Stimulated activated CD8-positive, alpha-beta memory T cell treated with anti-CD3 and anti-CD28 coated beads, Interleukin-12 subunit alpha, Interleukin-12 subunit beta, amount 100 ng/mL, for 24 hours (primary cell): ENCODE data around the gene RAB21.

ENCODE experiments used
- DNase-seq: peaks from one replicate; pipeline ENCODE4 v3.0.0-alpha.2; 2020; ENCODE audit errors: extremely low read depth

RAB21 gene

GRCh38 chr12:71754461-71755145, at the start of gene RAB21:
Gene RAB21, plus strand, starts transcription at chr12:71754863. Its CDS starts 267 bp downstream, at chr12:71755130.
- DNase-seq: peak; percentile 99

GRCh38 chr12:71704920-71705319, 49.7 kb upstream of the RAB21 start:
- no peak for DNase-seq

- no peak for DNase-seq
Measured at GRCh38 chr12:71708658-71709057, 46.0 kb upstream of the RAB21 start.

- DNase-seq: no peak
Measured at GRCh38 chr12:71710276-71711125, 44.2 kb upstream of the RAB21 start.

GRCh38 chr12:71718611-71719010, 36.1 kb upstream of the RAB21 start:
- no peak for DNase-seq

- no peak for DNase-seq
Measured at GRCh38 chr12:71719647-71720370, 34.9 kb upstream of the RAB21 start.

- DNase-seq: no peak
Measured at GRCh38 chr12:71721783-71722505, 32.7 kb upstream of the RAB21 start.

- DNase-seq: no peak
Measured at GRCh38 chr12:71725011-71725410, 29.7 kb upstream of the RAB21 start.

- DNase-seq: no peak
Measured at GRCh38 chr12:71726548-71726947, 28.1 kb upstream of the RAB21 start.

GRCh38 chr12:71727958-71728357, 26.7 kb upstream of the RAB21 start:
- DNase-seq: no peak

- DNase-seq: no peak
Measured at GRCh38 chr12:71730936-71731335, 23.7 kb upstream of the RAB21 start.

- DNase-seq: no peak
Measured at GRCh38 chr12:71731439-71732356, 23.0 kb upstream of the RAB21 start.

GRCh38 chr12:71732357-71732712, 22.3 kb upstream of the RAB21 start:
- DNase-seq: no peak

- no peak for DNase-seq
Measured at GRCh38 chr12:71737197-71737596, 17.5 kb upstream of the RAB21 start.

- no peak for DNase-seq
Measured at GRCh38 chr12:71742998-71743397, 11.7 kb upstream of the RAB21 start.

GRCh38 chr12:71744522-71745300, 10.0 kb upstream of the RAB21 start:
- DNase-seq: no peak

GRCh38 chr12:71746974-71747611, 7.6 kb upstream of the RAB21 start:
- DNase-seq: no peak

GRCh38 chr12:71748081-71748850, 6.4 kb upstream of the RAB21 start:
- DNase-seq: no peak

GRCh38 chr12:71749666-71750065, 5.0 kb upstream of the RAB21 start:
- DNase-seq: no peak
